SK-N-SH treated with all-trans-retinoic acid at 6 μM for 48 hours (cell line): ENCODE measurements around the gene TMPRSS4.

ENCODE experiments used
- ATAC-seq: fragments of 200-7000 bp; cut with Tn5 transposase; 3 replicates; pipeline ENCODE4 v1.9.1; 2020; ENCODE audit warnings: mild to moderate bottlenecking, moderate library complexity
- ARNTL ChIP-seq: fragments of 450-650 bp; formaldehyde crosslinking; IDR thresholded peaks from 2 replicates; pipeline ENCODE4 v1.5.0; 2020; ENCODE audit warnings: low read depth, mild to moderate bottlenecking, moderate library complexity, borderline replicate concordance
- BACH2 ChIP-seq: fragments of 250-450 bp; sonication (Bioruptor Pico); IDR thresholded peaks from 2 replicates; pipeline ENCODE4 v1.9.0; 2021; ENCODE audit warnings: mild to moderate bottlenecking, borderline replicate concordance
- CSDC2 ChIP-seq: fragments of 250-450 bp; sonication (Bioruptor Pico); IDR thresholded peaks from 2 replicates; pipeline ENCODE4 v1.5.0; 2020; ENCODE audit warnings: mild to moderate bottlenecking, moderate library complexity
- GLIS3 ChIP-seq: fragments of 250-450 bp; sonication (Bioruptor Pico); IDR thresholded peaks from 2 replicates; pipeline ENCODE4 v1.5.0; 2020; ENCODE audit warnings: mild to moderate bottlenecking, moderate library complexity
- ISL1 ChIP-seq: fragments of 250-450 bp; sonication (Bioruptor Pico); IDR thresholded peaks from 2 replicates; pipeline ENCODE4 v2.1.2; 2022; ENCODE audit warnings: mild to moderate bottlenecking, moderate library complexity
- OSR1 ChIP-seq: fragments of 250-450 bp; sonication (Bioruptor Pico); IDR thresholded peaks from 2 replicates; pipeline ENCODE4 v1.8.0; 2022; ENCODE audit warnings: moderate library complexity, mild to moderate bottlenecking, inconsistent platforms
- PPARA ChIP-seq: fragments of 250-450 bp; sonication (Bioruptor Pico); IDR thresholded peaks from 2 replicates; pipeline ENCODE4 v1.5.0; 2020; ENCODE audit warnings: mild to moderate bottlenecking, borderline replicate concordance
- RARB ChIP-seq: fragments of 250-450 bp; sonication (Bioruptor Pico); IDR thresholded peaks from 2 replicates; pipeline ENCODE4 v1.8.0; 2021; ENCODE audit warnings: mild to moderate bottlenecking, moderate library complexity
- TOX ChIP-seq: fragments of 250-450 bp; sonication (Bioruptor Pico); IDR thresholded peaks from 2 replicates; pipeline ENCODE4 v1.8.0; 2021; ENCODE audit warnings: mild to moderate bottlenecking, moderate library complexity, borderline replicate concordance
- ZC3H10 ChIP-seq: fragments of 250-450 bp; sonication (Bioruptor Pico); IDR thresholded peaks from 2 replicates; pipeline ENCODE4 v1.5.1; 2021; ENCODE audit warnings: mild to moderate bottlenecking, moderate library complexity
- ZFP3 ChIP-seq: fragments of 250-450 bp; sonication (Bioruptor Pico); IDR thresholded peaks from 2 replicates; pipeline ENCODE4 v1.5.0; 2020; ENCODE audit warnings: mild to moderate bottlenecking, moderate library complexity
- ZFP30 ChIP-seq: fragments of 450-650 bp; formaldehyde crosslinking; IDR thresholded peaks from 2 replicates; pipeline ENCODE4 v1.5.0; 2022; ENCODE audit warnings: mild to moderate bottlenecking, moderate library complexity
- ZNF565 ChIP-seq: fragments of 450-650 bp; formaldehyde crosslinking; conservative IDR thresholded peaks from 2 replicates; pipeline ENCODE4 v1.5.0; 2020; ENCODE audit warnings: low read depth, mild to moderate bottlenecking, moderate library complexity
- ZNF70 ChIP-seq: fragments of 450-650 bp; formaldehyde crosslinking; IDR thresholded peaks from 2 replicates; pipeline ENCODE4 v1.5.0; 2020; ENCODE audit warnings: mild to moderate bottlenecking, moderate library complexity
- ZNF8 ChIP-seq: fragments of 450-650 bp; formaldehyde crosslinking; IDR thresholded peaks from 2 replicates; pipeline ENCODE4 v1.5.0; 2020; ENCODE audit warnings: mild to moderate bottlenecking, moderate library complexity
- TF ChIP-seq, protein P1 (sequence below): fragments of 250-450 bp; sonication (Bioruptor Pico); IDR thresholded peaks from 2 replicates; pipeline ENCODE4 v1.8.0; 2020; ENCODE audit warnings: mild to moderate bottlenecking, moderate library complexity, borderline replicate concordance
- TF ChIP-seq, protein P2 (sequence below): fragments of 250-450 bp; sonication (Bioruptor Pico); IDR thresholded peaks from 2 replicates; pipeline ENCODE4 v1.8.0; 2021; ENCODE audit warnings: low read depth, mild to moderate bottlenecking, moderate library complexity, borderline replicate concordance
- TF ChIP-seq, protein P3 (sequence below): fragments of 250-450 bp; sonication (Bioruptor Pico); IDR thresholded peaks from 2 replicates; pipeline ENCODE4 v1.5.1; 2021; ENCODE audit warnings: mild to moderate bottlenecking, moderate library complexity
- TF ChIP-seq, protein P4 (sequence below): fragments of 250-450 bp; sonication (Bioruptor Pico); IDR thresholded peaks from 2 replicates; pipeline ENCODE4 v1.5.0; 2020; ENCODE audit warnings: mild to moderate bottlenecking, moderate library complexity

The TMPRSS4 gene

DNA sequence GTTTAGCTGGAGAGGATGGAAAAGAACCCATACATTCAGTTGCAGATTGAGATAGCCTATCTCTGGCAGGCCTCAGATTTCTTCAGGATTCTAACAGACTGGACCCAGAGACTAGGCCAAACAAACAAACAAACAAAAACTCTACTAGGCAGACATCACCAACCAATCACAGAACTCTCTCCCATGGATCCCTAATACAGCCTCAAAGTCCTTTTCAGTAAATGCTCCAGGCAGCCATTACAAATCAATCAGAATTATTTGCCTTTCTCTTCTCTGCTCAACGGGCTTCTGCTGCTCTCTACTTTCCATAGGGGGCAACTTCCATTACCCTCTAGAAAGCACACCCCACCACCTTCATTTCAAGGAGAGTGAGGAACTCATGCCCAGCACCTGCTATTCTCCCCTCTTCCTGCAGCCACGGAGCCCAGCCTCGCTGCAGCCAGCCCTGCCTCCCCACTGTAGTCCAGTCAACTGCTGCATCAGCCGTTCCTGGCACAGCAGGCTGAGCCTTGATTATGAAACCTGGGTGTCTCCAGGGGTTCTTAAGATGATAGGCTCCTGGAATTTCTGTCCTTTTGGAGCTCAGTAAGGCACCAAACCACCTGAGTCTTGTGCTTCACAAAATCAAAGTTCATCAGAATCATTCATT lies 28.9 kb downstream of the TMPRSS4 start:
- no peak for ATAC-seq
- TF ChIP-seq, protein P1, sequence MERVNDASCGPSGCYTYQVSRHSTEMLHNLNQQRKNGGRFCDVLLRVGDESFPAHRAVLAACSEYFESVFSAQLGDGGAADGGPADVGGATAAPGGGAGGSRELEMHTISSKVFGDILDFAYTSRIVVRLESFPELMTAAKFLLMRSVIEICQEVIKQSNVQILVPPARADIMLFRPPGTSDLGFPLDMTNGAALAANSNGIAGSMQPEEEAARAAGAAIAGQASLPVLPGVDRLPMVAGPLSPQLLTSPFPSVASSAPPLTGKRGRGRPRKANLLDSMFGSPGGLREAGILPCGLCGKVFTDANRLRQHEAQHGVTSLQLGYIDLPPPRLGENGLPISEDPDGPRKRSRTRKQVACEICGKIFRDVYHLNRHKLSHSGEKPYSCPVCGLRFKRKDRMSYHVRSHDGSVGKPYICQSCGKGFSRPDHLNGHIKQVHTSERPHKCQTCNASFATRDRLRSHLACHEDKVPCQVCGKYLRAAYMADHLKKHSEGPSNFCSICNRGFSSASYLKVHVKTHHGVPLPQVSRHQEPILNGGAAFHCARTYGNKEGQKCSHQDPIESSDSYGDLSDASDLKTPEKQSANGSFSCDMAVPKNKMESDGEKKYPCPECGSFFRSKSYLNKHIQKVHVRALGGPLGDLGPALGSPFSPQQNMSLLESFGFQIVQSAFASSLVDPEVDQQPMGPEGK (CRISPR knock-in tag): no peak
- TF ChIP-seq ZC3H10 (CRISPR knock-in tag): no peak
- TF ChIP-seq ZFP30 (CRISPR knock-in tag): no peak
- TF ChIP-seq, protein P2, sequence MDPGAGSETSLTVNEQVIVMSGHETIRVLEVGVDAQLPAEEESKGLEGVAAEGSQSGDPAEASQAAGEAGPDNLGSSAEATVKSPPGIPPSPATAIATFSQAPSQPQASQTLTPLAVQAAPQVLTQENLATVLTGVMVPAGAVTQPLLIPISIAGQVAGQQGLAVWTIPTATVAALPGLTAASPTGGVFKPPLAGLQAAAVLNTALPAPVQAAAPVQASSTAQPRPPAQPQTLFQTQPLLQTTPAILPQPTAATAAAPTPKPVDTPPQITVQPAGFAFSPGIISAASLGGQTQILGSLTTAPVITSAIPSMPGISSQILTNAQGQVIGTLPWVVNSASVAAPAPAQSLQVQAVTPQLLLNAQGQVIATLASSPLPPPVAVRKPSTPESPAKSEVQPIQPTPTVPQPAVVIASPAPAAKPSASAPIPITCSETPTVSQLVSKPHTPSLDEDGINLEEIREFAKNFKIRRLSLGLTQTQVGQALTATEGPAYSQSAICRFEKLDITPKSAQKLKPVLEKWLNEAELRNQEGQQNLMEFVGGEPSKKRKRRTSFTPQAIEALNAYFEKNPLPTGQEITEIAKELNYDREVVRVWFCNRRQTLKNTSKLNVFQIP: no peak
- no peak for TF ChIP-seq ISL1 (CRISPR knock-in tag)
- no peak for TF ChIP-seq ZFP3 (CRISPR knock-in tag)
- no peak for TF ChIP-seq OSR1 (CRISPR knock-in tag)
- TF ChIP-seq ZNF8 (CRISPR knock-in tag): no peak
- TF ChIP-seq, protein P3, sequence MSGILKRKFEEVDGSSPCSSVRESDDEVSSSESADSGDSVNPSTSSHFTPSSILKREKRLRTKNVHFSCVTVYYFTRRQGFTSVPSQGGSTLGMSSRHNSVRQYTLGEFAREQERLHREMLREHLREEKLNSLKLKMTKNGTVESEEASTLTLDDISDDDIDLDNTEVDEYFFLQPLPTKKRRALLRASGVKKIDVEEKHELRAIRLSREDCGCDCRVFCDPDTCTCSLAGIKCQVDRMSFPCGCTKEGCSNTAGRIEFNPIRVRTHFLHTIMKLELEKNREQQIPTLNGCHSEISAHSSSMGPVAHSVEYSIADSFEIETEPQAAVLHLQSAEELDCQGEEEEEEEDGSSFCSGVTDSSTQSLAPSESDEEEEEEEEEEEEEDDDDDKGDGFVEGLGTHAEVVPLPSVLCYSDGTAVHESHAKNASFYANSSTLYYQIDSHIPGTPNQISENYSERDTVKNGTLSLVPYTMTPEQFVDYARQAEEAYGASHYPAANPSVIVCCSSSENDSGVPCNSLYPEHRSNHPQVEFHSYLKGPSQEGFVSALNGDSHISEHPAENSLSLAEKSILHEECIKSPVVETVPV: no peak
- TF ChIP-seq, protein P4, sequence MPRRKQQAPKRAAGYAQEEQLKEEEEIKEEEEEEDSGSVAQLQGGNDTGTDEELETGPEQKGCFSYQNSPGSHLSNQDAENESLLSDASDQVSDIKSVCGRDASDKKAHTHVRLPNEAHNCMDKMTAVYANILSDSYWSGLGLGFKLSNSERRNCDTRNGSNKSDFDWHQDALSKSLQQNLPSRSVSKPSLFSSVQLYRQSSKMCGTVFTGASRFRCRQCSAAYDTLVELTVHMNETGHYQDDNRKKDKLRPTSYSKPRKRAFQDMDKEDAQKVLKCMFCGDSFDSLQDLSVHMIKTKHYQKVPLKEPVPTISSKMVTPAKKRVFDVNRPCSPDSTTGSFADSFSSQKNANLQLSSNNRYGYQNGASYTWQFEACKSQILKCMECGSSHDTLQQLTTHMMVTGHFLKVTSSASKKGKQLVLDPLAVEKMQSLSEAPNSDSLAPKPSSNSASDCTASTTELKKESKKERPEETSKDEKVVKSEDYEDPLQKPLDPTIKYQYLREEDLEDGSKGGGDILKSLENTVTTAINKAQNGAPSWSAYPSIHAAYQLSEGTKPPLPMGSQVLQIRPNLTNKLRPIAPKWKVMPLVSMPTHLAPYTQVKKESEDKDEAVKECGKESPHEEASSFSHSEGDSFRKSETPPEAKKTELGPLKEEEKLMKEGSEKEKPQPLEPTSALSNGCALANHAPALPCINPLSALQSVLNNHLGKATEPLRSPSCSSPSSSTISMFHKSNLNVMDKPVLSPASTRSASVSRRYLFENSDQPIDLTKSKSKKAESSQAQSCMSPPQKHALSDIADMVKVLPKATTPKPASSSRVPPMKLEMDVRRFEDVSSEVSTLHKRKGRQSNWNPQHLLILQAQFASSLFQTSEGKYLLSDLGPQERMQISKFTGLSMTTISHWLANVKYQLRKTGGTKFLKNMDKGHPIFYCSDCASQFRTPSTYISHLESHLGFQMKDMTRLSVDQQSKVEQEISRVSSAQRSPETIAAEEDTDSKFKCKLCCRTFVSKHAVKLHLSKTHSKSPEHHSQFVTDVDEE (CRISPR knock-in tag): no peak
- no peak for TF ChIP-seq ARNTL
- no peak for TF ChIP-seq PPARA (CRISPR knock-in tag)
- no peak for TF ChIP-seq RARB (CRISPR knock-in tag)
- no peak for TF ChIP-seq CSDC2 (CRISPR knock-in tag)
- TF ChIP-seq ZNF565 (CRISPR knock-in tag): no peak
- TF ChIP-seq GLIS3 (CRISPR knock-in tag): no peak
- no peak for TF ChIP-seq ZNF70 (CRISPR knock-in tag)

DNA sequence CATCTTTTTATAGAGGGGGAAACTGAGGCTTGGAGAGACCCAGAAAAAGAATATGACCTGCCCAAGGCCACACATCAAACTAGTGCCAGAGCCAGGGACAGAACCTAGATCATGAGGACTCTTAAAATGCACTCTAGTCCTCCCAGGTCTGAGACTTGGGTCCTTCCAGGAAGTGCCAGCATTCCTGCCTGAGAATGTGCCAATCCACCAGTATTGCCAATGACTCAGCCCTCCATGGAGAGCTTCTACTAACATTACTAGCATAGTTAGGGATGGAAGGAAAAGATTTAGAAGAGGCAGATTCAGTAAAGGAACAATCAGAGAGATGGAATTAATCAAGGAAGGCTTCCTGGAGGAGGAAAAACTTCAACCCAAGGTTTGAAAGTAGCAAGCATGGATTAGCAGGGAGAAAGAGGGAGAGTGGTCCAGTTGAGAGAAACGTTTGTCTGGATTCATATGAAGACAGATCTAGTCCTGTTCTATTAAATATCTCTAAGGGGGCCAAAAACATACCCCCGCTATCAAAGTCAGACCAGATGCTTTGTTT lies 30.0 kb downstream of the TMPRSS4 start:
- no peak for ATAC-seq
- TF ChIP-seq PPARA (CRISPR knock-in tag) (no peak), ZNF70 (CRISPR knock-in tag) (no peak), ARNTL (no peak), GLIS3 (CRISPR knock-in tag) (no peak), ZFP30 (CRISPR knock-in tag) (no peak), RARB (CRISPR knock-in tag) (no peak), ZFP3 (CRISPR knock-in tag) (no peak)

DNA sequence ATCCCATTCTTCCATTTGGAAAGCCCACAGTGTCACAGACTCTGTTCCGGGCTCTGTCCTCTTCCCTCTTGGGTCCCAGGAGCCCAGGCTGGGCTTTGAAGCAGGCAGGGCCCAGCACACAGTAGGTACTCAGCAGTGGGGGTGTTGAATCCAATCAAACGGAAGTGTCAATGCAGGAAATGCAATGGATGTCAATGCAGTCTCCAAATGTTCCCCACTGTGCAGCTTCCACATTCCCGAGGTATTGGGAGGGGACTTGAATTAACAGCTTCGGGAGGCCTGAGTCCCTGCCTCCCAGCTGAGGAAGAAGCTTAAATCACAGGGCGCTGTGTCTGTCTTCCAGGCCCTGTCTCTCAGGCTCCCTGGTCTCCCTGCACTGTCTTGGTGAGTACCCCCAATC lies 31.6 kb downstream of the TMPRSS4 start:
- no peak for ATAC-seq
- TF ChIP-seq, protein P4 (CRISPR knock-in tag): no peak
- TF ChIP-seq, protein P1 (CRISPR knock-in tag): no peak
- TF ChIP-seq CSDC2 (CRISPR knock-in tag) (no peak), ZNF70 (CRISPR knock-in tag) (no peak), RARB (CRISPR knock-in tag) (no peak), ZFP3 (CRISPR knock-in tag) (no peak), ISL1 (CRISPR knock-in tag) (no peak), TOX (CRISPR knock-in tag) (no peak), GLIS3 (CRISPR knock-in tag) (no peak), BACH2 (CRISPR knock-in tag) (no peak), ARNTL (no peak)
- TF ChIP-seq, protein P3: no peak
- TF ChIP-seq, protein P2: no peak
